HG03196 (cell line): ENCODE data around the gene FOXA3.
"Not testable (repeated sequence)": the region's sequence is repeated elsewhere in the genome, so short reads cannot be mapped to it uniquely, and the experiment has no call there.

ENCODE experiments used
- ATAC-seq: cut with Tn5 transposase; IDR thresholded peaks from one replicate; pipeline ENCODE4 v1.9.1; 2021; ENCODE audit not compliant: unreplicated experiment

FOXA3 gene

DNA sequence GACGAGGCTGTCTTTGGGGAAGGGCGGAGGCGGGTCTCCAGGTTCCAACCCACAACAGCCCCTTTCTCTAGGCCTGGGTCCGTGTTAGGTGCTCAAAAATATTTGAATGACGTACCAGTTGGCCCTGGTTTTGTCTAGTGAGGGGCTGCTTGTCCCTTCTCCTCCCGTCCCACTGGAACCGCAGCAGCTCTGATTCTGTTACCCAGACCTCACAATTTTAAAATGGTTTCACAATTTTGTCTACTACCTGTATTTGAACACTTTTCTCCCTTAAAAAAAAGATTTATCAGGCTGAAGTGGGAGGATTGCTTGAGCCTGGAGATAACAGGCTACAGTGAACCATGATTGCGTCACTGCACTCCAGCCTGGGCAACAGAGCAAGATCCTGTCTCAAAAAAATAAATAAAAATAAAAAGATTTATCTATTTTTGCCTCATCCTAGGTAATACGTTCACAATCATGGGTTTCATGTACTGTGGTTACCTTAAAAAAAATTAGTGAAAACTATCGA lies 23.1 kb downstream of the FOXA3 start:
- no peak for ATAC-seq

DNA sequence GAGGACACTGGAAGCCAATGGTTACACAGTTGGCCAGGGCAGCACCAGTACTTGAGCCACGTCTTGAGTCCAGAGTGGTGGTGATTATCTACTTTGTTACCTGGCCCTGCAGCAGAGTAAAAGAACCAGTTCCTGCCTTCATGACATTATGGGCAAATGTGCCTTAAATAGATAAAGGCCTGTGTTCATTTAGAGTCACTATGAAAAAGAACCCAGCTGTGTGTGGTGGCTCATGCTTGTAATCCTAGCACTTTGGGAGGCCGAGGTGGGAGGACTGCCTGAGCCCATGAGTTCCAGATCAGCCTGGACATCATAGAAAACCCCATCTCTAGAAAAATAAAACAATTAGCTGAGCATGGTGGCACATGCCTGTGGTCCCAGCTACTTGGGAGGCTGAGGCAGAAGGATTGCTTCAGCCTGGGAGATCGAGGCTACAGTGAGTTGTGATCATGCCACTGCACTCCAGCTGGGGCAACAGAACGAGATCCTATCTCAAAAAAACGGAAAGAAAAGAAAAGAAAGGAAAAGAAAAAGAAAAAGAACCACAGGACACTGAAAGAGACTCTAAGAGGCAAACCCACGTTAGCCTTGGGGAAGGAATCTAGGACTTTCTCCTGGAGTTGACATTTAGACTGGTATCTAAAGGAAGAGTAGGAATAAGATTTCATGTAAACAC lies 25.2 kb downstream of the FOXA3 start:
- ATAC-seq, result no peak

- ATAC-seq, result no peak
Observed at GRCh38 chr19:45890877-45891276, 26.8 kb downstream of the FOXA3 start.

- no peak for ATAC-seq
Observed at GRCh38 chr19:45895519-45895972, 31.4 kb downstream of the FOXA3 start.

DNA sequence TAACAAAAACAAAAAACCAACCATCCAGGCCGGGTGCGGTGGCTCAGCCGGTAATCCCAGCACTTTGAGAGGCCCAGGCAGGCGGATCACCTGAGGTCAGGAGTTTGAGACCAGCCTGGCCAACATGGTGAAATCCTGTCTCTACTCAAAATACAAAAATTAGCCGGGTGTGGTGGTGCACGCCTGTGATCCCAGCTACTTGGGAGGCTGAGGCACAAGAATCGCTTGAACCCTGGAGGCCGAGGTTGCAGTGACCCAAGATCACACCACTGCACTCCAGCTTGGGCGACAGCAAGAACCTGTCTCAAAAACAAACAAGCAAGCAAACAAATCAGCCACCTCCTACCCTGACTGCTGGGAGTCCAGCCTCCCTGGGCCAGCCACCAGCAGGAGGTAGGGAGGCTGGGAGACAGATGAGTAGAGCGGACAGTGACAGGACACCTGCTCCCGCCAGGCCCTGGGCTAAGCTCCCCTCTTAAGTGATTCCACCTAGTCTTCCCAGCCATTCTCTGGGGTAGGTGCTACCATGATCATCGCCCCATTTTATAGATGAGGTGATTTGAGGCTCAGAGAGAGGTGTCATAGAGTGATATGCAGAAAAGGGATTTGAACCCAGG lies 32.0 kb downstream of the FOXA3 start:
- ATAC-seq, result not testable (repeated sequence)

- ATAC-seq, result no peak
Observed at GRCh38 chr19:45897261-45897812, 33.2 kb downstream of the FOXA3 start.

DNA sequence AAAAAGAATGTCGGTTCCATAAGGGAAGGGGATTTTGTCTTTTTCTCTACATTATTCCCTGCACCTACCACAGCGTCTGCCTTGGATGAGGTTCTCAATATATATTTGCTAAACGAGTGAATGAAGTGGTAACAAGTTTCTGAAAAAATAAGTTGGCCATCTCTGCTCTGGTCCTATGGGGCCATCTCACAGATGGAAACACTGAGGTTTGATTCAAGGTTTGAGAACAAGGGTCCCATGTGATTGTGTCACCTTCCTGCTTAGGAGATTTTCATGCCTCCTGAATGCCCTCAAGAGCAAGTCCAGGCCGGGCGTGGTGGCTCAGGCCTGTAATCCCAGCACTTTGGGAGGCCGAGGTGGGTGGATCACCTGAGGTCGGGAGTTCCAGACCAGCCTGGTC lies 35.1 kb downstream of the FOXA3 start:
- no peak for ATAC-seq

DNA sequence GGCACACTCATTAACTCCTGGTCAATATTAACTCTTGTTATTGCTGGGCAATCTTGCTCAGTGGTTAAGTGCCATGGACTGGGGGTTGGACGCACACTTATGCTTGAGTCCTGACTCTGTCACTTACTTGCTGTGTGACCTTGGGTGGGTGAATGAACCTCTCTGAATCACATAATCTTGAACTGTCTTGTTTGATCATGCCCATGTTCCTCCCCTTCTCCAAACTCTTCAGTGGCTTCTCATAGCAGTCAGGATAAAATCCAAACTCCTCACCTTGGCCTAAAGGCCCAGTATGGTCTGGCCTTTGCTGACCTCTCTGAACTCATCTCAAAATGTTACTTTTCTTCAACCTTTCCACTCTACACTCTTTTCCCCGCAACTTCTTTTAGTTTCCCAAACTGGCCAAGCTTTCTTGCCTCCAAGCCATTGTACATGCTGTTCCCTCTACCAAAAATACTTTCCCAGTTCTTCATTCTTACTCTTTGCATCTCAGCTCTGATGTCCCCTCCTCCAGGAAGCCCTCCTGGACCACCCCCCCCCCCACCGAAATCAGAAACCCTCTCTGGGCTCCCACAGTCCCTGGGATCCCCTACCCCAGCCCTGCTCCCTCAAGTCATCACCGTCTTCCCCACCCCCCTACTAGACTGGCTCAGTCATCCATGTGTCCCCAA lies 35.9 kb downstream of the FOXA3 start:
- no peak for ATAC-seq

DNA sequence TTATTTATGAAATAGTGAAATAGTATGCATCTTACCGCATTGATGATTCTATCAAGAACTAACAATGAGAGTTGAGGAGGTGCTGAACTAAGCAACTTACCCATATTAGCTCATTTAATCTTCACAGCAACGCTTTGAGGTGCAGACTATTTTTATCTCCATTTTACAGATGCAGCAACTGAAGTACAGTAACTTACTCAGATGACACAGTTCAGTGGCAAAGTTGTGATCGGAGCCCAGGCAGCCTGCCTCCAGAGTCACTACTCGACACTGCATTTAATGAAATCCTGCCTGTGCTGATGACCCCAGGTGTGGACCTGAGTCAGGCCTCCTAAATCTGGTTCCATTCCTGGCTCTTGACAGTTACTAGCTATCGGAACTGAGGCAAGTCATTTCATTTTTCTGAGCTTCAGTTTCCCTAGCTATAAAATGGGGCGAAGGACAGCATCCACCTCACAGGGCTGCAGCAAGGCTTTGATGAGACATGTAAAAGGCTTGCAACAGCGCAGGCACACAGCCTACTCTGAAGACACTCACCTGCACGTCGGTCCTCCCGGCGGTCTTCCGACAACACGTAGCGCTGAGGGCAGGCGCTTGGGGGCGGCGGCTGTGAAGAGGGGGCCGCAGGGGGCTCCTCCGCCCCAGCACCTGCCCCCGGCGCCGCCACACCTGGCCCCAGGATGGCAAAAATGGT lies 36.8 kb downstream of the FOXA3 start:
- no peak for ATAC-seq

GRCh38 chr19:45901432-45901911 lies 37.3 kb downstream of the FOXA3 start:
- no peak for ATAC-seq

- no peak for ATAC-seq
Observed at GRCh38 chr19:45901912-45902650, 38.0 kb downstream of the FOXA3 start, which contains the start of gene MYPOP. Gene MYPOP (minus strand): TSS chr19:45902613. CDS start chr19:45901773, 840 bp downstream.

DNA sequence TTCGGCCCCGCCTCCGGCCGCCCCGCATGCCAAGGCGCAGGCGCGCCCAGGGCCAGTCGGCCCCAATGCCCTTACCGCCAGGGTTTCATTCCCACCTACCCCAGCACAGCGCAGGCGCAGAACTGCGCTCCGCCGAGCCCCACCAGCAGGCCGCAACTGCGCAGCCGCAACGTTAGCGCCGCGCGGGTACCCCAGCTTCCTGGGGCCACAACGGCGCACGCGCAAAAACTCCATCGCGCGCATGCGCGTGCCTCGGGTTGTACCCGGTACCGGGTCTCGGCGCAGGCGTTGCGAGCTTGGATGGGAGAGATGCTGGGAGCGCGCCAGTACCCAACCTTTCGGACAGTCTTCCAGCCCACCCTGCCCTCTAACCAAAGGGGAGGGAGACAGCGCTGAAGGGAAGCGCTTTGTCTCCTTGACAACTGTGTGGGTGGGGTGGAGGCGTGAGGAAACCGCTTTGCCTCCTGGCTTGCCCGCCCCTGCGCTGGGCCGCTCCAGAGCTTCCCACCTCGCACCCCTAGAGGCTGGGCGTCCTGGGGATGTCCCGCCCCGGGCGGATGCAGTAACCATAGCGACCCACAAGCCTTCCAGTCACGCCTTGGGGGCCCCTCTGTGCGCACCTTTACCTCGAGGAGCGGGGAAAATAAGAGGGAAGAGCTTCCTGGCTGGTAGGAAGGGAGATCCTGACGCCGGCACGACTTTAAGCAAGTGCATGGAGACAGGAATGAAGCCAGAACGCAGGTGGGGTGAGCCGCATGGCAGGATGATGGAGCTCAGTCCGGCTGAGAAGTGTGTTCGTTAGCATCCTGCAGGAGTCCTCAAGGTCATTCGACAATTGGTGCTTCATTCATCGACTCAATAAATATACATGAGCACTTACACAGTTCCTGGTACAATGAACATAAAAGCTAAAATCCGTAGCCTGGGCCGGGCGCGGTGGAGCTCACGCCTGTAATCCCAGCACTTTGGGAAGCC lies 38.8 kb downstream of the FOXA3 start:
- ATAC-seq, result peak; percentile 83

DNA sequence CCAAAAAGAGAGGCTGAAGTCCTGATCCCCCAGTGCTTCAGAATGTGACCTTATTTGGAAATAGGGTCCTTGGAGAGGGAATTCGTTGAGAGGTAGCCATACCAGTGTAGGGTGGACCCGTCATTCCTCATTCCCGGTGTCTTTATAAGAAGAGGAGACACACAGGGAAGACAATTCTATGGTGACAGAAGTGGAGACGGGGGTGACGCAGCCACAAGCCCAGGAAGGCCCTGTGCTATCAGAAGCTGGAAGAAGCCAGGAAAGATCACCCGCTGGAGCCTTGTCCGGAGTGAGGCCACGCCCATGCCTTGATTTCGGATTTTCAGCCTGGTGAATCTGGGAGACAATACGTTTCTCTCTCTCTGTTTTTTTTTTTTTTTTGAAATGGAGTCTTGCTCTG lies 40.9 kb downstream of the FOXA3 start:
- no peak for ATAC-seq

GRCh38 chr19:45906221-45906620 lies 42.1 kb downstream of the FOXA3 start:
- ATAC-seq, result no peak

- ATAC-seq, result no peak
Observed at GRCh38 chr19:45908956-45909355, 44.8 kb downstream of the FOXA3 start.

- no peak for ATAC-seq
Observed at GRCh38 chr19:45911291-45911690, 47.2 kb downstream of the FOXA3 start.

DNA sequence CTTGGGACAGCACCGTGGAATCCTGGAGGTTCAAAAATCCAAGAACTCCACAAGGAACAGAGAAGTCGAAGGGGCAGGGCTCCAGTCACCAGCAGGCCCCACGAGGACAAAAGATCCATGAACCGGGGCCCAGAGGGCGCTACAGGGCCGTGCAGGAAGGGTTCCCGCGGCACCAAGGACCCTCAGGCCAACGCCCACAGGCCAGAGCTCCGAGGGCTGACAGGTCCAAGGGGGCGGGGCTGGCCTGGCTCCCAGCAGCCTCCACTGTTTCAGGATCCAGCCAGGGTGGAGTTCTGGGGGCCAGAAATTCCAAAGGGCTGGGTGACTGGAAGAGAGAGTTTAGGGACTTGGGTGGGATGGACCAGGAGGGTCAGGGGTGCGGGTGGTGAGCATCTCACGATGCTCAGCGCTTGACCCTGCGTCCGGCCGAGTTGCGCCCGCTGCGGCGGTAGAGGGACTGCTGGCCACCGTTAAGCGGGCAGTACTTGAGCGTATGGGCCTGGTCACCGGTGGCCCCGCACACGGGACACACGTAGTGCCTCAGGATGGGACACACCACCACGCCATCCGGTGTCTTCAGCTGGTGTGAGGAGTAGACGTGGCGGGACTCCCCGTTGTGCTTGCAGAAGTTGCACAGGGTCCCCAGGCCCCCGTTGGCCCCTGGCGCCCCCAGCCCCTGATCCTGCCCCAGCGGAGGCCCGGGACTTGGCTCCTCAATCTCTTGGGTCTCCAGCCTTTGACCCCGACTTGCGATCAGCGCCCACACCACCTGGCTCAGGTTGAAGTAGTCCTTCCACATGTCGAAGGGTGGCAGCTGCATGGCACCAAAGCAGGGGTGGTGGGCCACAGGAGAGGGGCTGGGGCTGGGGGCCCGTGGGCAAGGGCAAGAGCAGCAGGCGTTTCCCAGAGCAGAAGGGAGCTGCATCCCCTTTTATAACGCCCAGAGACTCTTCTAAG lies 50.0 kb downstream of the FOXA3 start, which contains the start of gene NANOS2:
Gene NANOS2, minus strand, starts transcription at position 905 of the 957 bp plus-strand sequence. Its CDS starts 85 bp downstream, at position 820.
- ATAC-seq, result no peak
